Suprapubic skin (tissue), 3 donors: ENCODE measurements around the gene PLB1.

ENCODE experiments used
- CTCF ChIP-seq, 2 donors: fragments of 200-600 bp in 1 of 2; fragments of 450-650 bp in 1 of 2; sonication (generic) in 1 of 2; IDR thresholded peaks; one replicate each; pipeline ENCODE4 v1.5.1; 2016 to 2019; ENCODE audit warnings: antibody characterized with exemption in 2 of 2, mild to moderate bottlenecking in 1 of 2, moderate library complexity in 1 of 2
- EP300 ChIP-seq: sonication (generic); formaldehyde crosslinking; IDR thresholded peaks from one replicate; pipeline ENCODE4 v1.6.1; 2017; ENCODE audit warnings: antibody characterized with exemption
- POLR2A ChIP-seq, 2 donors: fragments of 450-650 bp; IDR thresholded peaks; one replicate each; pipeline ENCODE4 v1.6.1; 2017; ENCODE audit warnings: antibody characterized with exemption in 2 of 2, mild to moderate bottlenecking in 2 of 2, moderate library complexity in 2 of 2

GRCh38 chr2:28505361-28505760, 9.5 kb downstream of the PLB1 start:
- TF ChIP-seq POLR2A (IDR thresholded peaks at IDR 0.05), result no peak
- no peak for TF ChIP-seq CTCF (IDR thresholded peaks at IDR 0.05)
- TF ChIP-seq EP300, result no peak
